KMS-11 (cell line): ENCODE measurements around the gene KIF1A.

ENCODE experiments used
- H2AFZ ChIP-seq: fragments of 200-600 bp; sonication (generic); 2 replicates; pipeline ENCODE4 v1.6.1; 2016; ENCODE audit warnings: antibody characterized with exemption, mixed run types, low read depth
- H3K27ac ChIP-seq: fragments of 200-600 bp; sonication (generic); 2 replicates; pipeline ENCODE4 v1.6.1; 2016; ENCODE audit warnings: mild to moderate bottlenecking, mixed run types
- H3K27me3 ChIP-seq: fragments of 200-600 bp; sonication (generic); 2 replicates; pipeline ENCODE4 v1.6.1; 2017; ENCODE audit warnings: mild to moderate bottlenecking, low read depth, mixed run types, moderate library complexity; ENCODE audit not compliant: insufficient read depth
- H3K36me3 ChIP-seq: fragments of 200-600 bp; sonication (generic); 2 replicates; pipeline ENCODE4 v1.6.1; 2017; ENCODE audit warnings: mild to moderate bottlenecking, mixed run types; ENCODE audit not compliant: insufficient read depth
- H3K4me1 ChIP-seq: fragments of 200-600 bp; sonication (generic); 2 replicates; pipeline ENCODE4 v1.6.1; 2016; ENCODE audit warnings: mild to moderate bottlenecking, low read depth, mixed run types; ENCODE audit not compliant: poor library complexity, severe bottlenecking
- H3K4me2 ChIP-seq: fragments of 200-600 bp; sonication (generic); 2 replicates; pipeline ENCODE4 v1.7.0; 2016; ENCODE audit warnings: mild to moderate bottlenecking, mixed run types
- H3K4me3 ChIP-seq: fragments of 200-600 bp; sonication (generic); IDR thresholded peaks from 2 replicates; pipeline ENCODE4 v1.6.1; 2017; ENCODE audit warnings: low read depth, low read length, mixed read lengths; ENCODE audit not compliant: insufficient read depth
- H3K79me2 ChIP-seq: fragments of 200-600 bp; sonication (generic); 2 replicates; pipeline ENCODE4 v1.6.1; 2016; ENCODE audit warnings: low read depth, mixed run types; ENCODE audit not compliant: insufficient read depth
- H3K9ac ChIP-seq: fragments of 200-600 bp; sonication (generic); 2 replicates; pipeline ENCODE4 v1.6.1; 2016; ENCODE audit warnings: mild to moderate bottlenecking, mixed run types
- H4K20me1 ChIP-seq: fragments of 200-600 bp; sonication (generic); 2 replicates; pipeline ENCODE4 v1.6.1; 2016; ENCODE audit warnings: mild to moderate bottlenecking, mixed run types; ENCODE audit not compliant: insufficient read depth
- TF ChIP-seq, protein P1 (sequence below): fragments of 200-600 bp; sonication (generic); conservative IDR thresholded peaks from 2 replicates; pipeline ENCODE4 v1.6.1; 2017; ENCODE audit warnings: low read depth, mild to moderate bottlenecking, antibody characterized with exemption, low read length, moderate library complexity, mixed read lengths

KIF1A gene

DNA sequence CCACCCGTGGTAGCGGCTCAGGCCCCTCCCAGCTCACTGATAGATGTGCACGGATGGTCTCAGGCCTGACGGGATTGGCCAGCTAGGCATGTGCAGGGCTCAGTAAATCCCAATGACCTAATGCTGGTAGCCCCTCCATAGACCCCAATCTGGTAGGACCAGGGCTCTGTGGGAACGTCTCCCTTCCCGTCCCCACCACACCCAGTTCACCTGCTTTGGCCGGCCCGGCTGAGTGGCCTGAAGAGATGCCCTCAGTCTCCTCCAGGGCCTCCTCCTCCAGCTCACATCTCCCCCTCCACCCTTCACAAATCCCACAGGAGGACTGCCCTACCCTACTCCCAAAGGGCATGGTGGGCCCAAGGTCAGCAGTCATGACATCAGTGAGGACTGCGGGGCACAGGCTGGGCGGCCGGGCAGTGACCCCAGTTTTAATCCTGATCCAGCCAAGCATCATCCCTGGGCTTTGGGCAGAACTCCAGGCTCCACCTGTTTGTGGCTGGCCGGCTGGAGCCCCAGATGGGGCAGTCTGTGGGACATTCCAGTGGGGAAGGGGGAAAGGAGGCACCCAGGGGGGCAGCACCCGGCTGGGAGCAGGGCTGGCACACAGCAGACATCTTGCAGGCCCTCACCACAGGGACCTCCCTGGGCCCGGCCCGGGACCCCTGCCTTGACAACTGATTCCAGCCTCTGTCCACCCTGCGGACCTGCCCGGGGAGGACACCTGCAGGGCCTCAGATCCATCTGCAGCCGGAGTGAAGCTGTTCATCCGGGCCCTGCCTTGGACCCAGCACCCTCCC, 2.3 kb downstream of the KIF1A start:
- H3K4me3 ChIP-seq, result no peak overlapping the region
- no peak overlapping the region for H3K9ac ChIP-seq
- H3K4me2 ChIP-seq, result no peak overlapping the region
- no peaks in the 10 kb centered on the region for H3K36me3 ChIP-seq
- H4K20me1 ChIP-seq, result no peaks in the 10 kb centered on the region
- H3K79me2 ChIP-seq, result no peaks in the 10 kb centered on the region
- H3K27me3 ChIP-seq, result peaks cover 9% of the 10 kb centered on the region; the same call in 1 of the 2 replicates
- H2AFZ ChIP-seq, result no peak overlapping the region
- TF ChIP-seq, protein P1, sequence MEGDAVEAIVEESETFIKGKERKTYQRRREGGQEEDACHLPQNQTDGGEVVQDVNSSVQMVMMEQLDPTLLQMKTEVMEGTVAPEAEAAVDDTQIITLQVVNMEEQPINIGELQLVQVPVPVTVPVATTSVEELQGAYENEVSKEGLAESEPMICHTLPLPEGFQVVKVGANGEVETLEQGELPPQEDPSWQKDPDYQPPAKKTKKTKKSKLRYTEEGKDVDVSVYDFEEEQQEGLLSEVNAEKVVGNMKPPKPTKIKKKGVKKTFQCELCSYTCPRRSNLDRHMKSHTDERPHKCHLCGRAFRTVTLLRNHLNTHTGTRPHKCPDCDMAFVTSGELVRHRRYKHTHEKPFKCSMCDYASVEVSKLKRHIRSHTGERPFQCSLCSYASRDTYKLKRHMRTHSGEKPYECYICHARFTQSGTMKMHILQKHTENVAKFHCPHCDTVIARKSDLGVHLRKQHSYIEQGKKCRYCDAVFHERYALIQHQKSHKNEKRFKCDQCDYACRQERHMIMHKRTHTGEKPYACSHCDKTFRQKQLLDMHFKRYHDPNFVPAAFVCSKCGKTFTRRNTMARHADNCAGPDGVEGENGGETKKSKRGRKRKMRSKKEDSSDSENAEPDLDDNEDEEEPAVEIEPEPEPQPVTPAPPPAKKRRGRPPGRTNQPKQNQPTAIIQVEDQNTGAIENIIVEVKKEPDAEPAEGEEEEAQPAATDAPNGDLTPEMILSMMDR, result no peak
- H3K27ac ChIP-seq, result no peak overlapping the region
- H3K4me1 ChIP-seq, result no peaks in the 10 kb centered on the region

DNA sequence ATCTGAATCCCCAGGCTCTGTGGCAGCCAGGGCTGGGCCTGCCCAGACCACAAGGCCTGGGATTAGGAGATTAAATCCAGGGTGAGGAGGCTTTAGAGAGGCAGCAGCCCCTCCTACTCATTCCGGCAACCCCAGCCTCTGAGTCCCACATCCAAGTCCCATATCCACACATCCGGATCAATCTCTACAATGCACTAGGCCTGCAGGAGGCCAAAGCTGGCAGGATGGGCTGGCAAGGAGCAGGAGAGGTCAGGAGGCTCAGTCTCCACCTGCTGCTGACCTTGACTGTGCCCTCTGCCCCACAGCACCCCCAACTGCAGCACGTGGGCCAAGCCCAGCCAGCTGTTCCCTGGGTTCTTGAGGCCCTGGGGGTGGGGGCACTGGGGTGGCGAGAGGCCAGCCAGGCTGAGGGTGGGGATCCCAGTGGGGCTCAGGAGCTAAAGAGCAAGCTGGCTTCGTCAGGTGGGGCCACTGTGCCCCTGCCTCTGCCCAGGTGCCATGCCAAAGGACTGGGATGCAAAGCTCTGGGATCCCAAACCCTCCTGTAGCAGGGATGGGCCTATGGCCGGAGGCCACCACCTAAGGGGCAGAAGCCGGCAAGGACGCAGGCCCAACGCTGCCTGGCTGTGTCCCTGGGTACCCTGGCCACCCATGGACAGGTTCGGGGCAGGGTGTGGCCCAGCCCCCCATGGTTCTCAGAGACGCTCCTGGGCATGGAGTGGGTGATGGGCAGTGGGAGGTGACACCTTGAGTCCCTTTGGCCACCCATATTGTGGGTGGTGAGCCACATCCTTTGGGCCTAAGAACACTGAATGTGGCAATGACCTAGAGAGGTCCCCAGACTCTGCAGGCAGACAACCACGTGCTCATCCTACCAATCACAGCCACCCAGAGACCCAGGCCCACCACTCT, 3.2 kb downstream of the KIF1A start:
- H2AFZ ChIP-seq, result no peak overlapping the region
- no peak overlapping the region for H3K9ac ChIP-seq
- H3K4me3 ChIP-seq, result no peak overlapping the region
- TF ChIP-seq, protein P1, result no peak
- peaks cover 10% of the 10 kb centered on the region; the same call in 1 of the 2 replicates for H3K27me3 ChIP-seq
- H3K4me1 ChIP-seq, result no peaks in the 10 kb centered on the region
- H3K79me2 ChIP-seq, result no peaks in the 10 kb centered on the region
- no peak overlapping the region for H3K27ac ChIP-seq
- H3K36me3 ChIP-seq, result no peaks in the 10 kb centered on the region
- no peak overlapping the region for H3K4me2 ChIP-seq
- H4K20me1 ChIP-seq, result no peaks in the 10 kb centered on the region

DNA sequence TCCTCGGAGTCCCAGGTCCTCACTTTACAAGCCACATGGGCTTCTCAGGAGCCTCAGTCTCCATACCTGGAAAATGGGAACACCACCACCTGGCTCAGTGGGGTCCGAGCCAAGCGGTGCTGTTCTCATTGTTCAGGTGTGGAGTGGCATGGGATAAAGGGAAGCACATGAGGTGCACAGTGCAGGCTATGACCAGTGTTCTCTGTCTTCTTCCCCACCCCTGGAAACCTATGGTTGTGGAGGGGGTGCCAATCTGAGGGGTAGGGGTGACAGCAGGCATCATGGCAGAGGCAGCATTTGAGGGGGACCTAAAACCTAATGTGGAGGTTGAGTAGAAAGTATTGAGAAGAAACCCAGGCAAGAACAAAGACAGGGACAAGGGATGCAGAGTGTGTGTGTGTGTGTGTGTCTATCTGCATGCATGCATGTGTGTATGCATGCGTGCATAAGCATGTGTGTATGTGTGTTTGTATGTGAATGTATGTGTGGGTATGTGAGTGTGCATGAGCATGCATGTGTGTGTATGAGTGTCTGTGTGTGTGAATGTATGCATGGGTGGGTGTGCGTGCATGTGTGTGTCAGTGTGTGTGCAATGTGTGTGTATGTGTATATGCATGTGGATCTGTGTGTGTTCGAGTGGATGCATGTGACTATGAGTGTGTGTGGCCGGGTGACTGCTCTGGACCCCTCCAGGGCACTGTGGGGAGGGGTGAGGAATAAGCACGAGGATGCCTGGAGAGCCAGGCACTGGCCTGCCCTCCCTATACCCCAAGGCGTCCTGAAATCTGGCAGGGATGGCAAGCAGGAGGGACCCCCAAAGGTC, 4.0 kb downstream of the KIF1A start:
- Histone ChIP-seq H3K4me3 (no peak overlapping the region), H3K4me1 (no peaks in the 10 kb centered on the region), H3K79me2 (no peaks in the 10 kb centered on the region), H3K9ac (no peak overlapping the region), H2AFZ (no peak overlapping the region), H3K36me3 (no peaks in the 10 kb centered on the region), H3K4me2 (no peak overlapping the region), H3K27me3 (peaks cover 7% of the 10 kb centered on the region; the same call in 1 of the 2 replicates), H4K20me1 (no peaks in the 10 kb centered on the region), H3K27ac (no peak overlapping the region)
- TF ChIP-seq, protein P1, result no peak
